ENCODE results near the gene CBLN1. TPM values are rescaled to one million over a fixed set of nuclear protein-coding genes. Genes with fewer than 3 reads are reported as not detected.

CBLN1 gene
- total and polyA plus RNA-seq, 2 donors (not counting 1 experiment from before 2014, with no cell fraction given) = not detected

GRCh38 chr16:49271363-49271762 lies 10.3 kb downstream of the CBLN1 start:
- Histone ChIP-seq H3K4me3 (replicated peaks in 1 of 4; ENCODE audit: control extremely low read depth in 1 of 4, insufficient read depth in 1 of 4, low read depth in 3 of 4, low read length in 4 of 4) (no peak overlapping the region), H4K20me1 (ENCODE audit: control insufficient read depth, extremely low read depth, insufficient read depth, low read length) (no peaks in the 10 kb centered on the region), H3K4me1 (ENCODE audit: control insufficient read depth, extremely low read depth, insufficient read depth, low read length) (no peaks in the 10 kb centered on the region), H3K9ac (ENCODE audit: insufficient read depth, low read length) (no peak overlapping the region), H3K4me2 (ENCODE audit: extremely low read depth, insufficient read depth, low read length) (no peak overlapping the region), H3K79me2 (ENCODE audit: control insufficient read depth, insufficient read depth, low read length) (no peaks in the 10 kb centered on the region), H3K27me3 (ENCODE audit: control insufficient read depth, insufficient read depth, low read length) (peaks cover 6% of the 10 kb centered on the region), H3K9me3 (ENCODE audit: control insufficient read depth, insufficient read depth, low read depth, low read length) (no peaks in the 10 kb centered on the region), H2AFZ (ENCODE audit: low read length) (no peak overlapping the region), H3K36me3 (ENCODE audit: control insufficient read depth, insufficient read depth, low read length) (no peaks in the 10 kb centered on the region), H3K27ac (ENCODE audit: insufficient read depth, low read length) (no peak overlapping the region)
- TF ChIP-seq EZH2 (IDR thresholded peaks at IDR 0.05; ENCODE audit: low read length, missing control alignments) = no peak
- no peak for TF ChIP-seq CTCF (conservative IDR thresholded peaks at IDR 0.05 in 1 of 2, IDR thresholded peaks at IDR 0.05 in 1 of 2; ENCODE audit: low read depth in 1 of 2, low read length in 2 of 2)
- DNase-seq (ENCODE audit: low read depth in 2 of 2) = no peak

GRCh38 chr16:49269201-49269600 lies 12.4 kb downstream of the CBLN1 start:
- H2AFZ ChIP-seq (ENCODE audit: low read length) = no peak overlapping the region
- H3K36me3 ChIP-seq (ENCODE audit: control insufficient read depth, insufficient read depth, low read length) = no peaks in the 10 kb centered on the region
- H3K9me3 ChIP-seq (ENCODE audit: control insufficient read depth, insufficient read depth, low read depth, low read length) = no peaks in the 10 kb centered on the region
- no peak overlapping the region for H3K4me2 ChIP-seq (ENCODE audit: extremely low read depth, insufficient read depth, low read length)
- H3K27me3 ChIP-seq (ENCODE audit: control insufficient read depth, insufficient read depth, low read length) = no peaks in the 10 kb centered on the region
- no peak overlapping the region for H3K9ac ChIP-seq (ENCODE audit: insufficient read depth, low read length)
- H3K4me1 ChIP-seq (ENCODE audit: control insufficient read depth, extremely low read depth, insufficient read depth, low read length) = no peaks in the 10 kb centered on the region
- no peak for DNase-seq (ENCODE audit: low read depth in 2 of 2)
- H4K20me1 ChIP-seq (ENCODE audit: control insufficient read depth, extremely low read depth, insufficient read depth, low read length) = no peaks in the 10 kb centered on the region
- TF ChIP-seq EZH2 (IDR thresholded peaks at IDR 0.05; ENCODE audit: low read length, missing control alignments) = no peak
- TF ChIP-seq CTCF (conservative IDR thresholded peaks at IDR 0.05 in 1 of 2, IDR thresholded peaks at IDR 0.05 in 1 of 2; ENCODE audit: low read depth in 1 of 2, low read length in 2 of 2) = no peak
- H3K4me3 ChIP-seq (replicated peaks in 1 of 4; ENCODE audit: control extremely low read depth in 1 of 4, insufficient read depth in 1 of 4, low read depth in 3 of 4, low read length in 4 of 4) = no peak overlapping the region
- H3K79me2 ChIP-seq (ENCODE audit: control insufficient read depth, insufficient read depth, low read length) = no peaks in the 10 kb centered on the region
- no peak overlapping the region for H3K27ac ChIP-seq (ENCODE audit: insufficient read depth, low read length)

GRCh38 chr16:49268667-49269066 lies 13.0 kb downstream of the CBLN1 start:
- Histone ChIP-seq H3K27me3 (ENCODE audit: control insufficient read depth, insufficient read depth, low read length) (no peaks in the 10 kb centered on the region), H4K20me1 (ENCODE audit: control insufficient read depth, extremely low read depth, insufficient read depth, low read length) (no peaks in the 10 kb centered on the region), H3K9ac (ENCODE audit: insufficient read depth, low read length) (no peak overlapping the region), H3K27ac (ENCODE audit: insufficient read depth, low read length) (no peak overlapping the region), H3K4me2 (ENCODE audit: extremely low read depth, insufficient read depth, low read length) (no peak overlapping the region), H3K9me3 (ENCODE audit: control insufficient read depth, insufficient read depth, low read depth, low read length) (no peaks in the 10 kb centered on the region), H3K4me3 (replicated peaks in 1 of 4; ENCODE audit: control extremely low read depth in 1 of 4, insufficient read depth in 1 of 4, low read depth in 3 of 4, low read length in 4 of 4) (no peak overlapping the region), H2AFZ (ENCODE audit: low read length) (no peak overlapping the region), H3K36me3 (ENCODE audit: control insufficient read depth, insufficient read depth, low read length) (no peaks in the 10 kb centered on the region), H3K79me2 (ENCODE audit: control insufficient read depth, insufficient read depth, low read length) (no peaks in the 10 kb centered on the region), H3K4me1 (ENCODE audit: control insufficient read depth, extremely low read depth, insufficient read depth, low read length) (no peaks in the 10 kb centered on the region)
- TF ChIP-seq EZH2 (IDR thresholded peaks at IDR 0.05; ENCODE audit: low read length, missing control alignments) (no peak), CTCF (conservative IDR thresholded peaks at IDR 0.05 in 1 of 2, IDR thresholded peaks at IDR 0.05 in 1 of 2; ENCODE audit: low read depth in 1 of 2, low read length in 2 of 2) (no peak)
- no peak for DNase-seq (ENCODE audit: low read depth in 2 of 2)

All from fibroblast of lung (primary cell).